Mammary epithelial cell (primary cell): ENCODE results near the gene CARD19.

Source experiments
- EZH2 ChIP-seq: IDR thresholded peaks from 2 replicates; pipeline ENCODE4 v1.6.1; 2012; ENCODE audit warnings: low read length, inconsistent platforms, borderline replicate concordance
- TF ChIP-seq, protein P1 (sequence below), 2 donors: IDR thresholded peaks in 1 of 2; conservative IDR thresholded peaks in 1 of 2; 2 replicates each; pipeline ENCODE4 v1.5.1; 2011 to 2012; ENCODE audit warnings: inconsistent platforms in 2 of 2, low read length in 2 of 2, mild to moderate bottlenecking in 2 of 2, control low read depth in 1 of 2, low read depth in 1 of 2; ENCODE audit not compliant: insufficient read depth in 1 of 2; ENCODE audit errors: extremely low read depth in 1 of 2

DNA sequence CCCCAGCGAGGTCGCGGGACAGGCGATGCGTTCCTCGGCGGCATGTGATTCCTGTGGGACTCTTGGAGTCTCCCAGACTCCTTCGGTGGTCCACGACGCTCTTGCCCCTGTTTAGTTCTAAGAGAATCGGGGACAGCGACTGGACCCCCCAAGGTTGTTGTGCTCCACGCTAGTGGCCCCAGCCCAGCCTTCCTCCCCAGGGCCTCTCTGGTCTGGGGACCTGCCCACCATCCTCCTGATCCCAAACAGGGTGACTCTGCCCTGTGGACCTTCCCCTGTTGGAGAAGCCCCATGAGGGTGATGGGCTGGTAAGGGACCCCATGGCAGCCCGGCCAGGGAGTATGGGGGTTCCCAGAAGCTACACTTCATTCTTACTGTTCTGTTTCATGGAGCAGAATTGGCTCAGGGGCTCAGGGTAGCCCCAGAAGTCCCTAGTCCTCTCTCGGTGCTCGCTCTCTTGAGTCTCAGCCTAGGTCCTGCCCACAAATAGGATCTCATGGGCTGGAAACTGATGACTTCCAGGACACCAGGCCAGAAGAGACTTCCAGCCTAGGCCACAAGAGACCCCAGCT lies 880 bp downstream of the CARD19 start:
- TF ChIP-seq, protein P1, sequence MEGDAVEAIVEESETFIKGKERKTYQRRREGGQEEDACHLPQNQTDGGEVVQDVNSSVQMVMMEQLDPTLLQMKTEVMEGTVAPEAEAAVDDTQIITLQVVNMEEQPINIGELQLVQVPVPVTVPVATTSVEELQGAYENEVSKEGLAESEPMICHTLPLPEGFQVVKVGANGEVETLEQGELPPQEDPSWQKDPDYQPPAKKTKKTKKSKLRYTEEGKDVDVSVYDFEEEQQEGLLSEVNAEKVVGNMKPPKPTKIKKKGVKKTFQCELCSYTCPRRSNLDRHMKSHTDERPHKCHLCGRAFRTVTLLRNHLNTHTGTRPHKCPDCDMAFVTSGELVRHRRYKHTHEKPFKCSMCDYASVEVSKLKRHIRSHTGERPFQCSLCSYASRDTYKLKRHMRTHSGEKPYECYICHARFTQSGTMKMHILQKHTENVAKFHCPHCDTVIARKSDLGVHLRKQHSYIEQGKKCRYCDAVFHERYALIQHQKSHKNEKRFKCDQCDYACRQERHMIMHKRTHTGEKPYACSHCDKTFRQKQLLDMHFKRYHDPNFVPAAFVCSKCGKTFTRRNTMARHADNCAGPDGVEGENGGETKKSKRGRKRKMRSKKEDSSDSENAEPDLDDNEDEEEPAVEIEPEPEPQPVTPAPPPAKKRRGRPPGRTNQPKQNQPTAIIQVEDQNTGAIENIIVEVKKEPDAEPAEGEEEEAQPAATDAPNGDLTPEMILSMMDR (conservative IDR thresholded peaks at IDR 0.05 in 1 of 2, IDR thresholded peaks at IDR 0.05 in 1 of 2; ENCODE audit: extremely low read depth in 1 of 2, insufficient read depth in 1 of 2, low read depth in 1 of 2, low read length in 2 of 2): no peak
- TF ChIP-seq EZH2: no peak
